Measurements from ENCODE around the gene ABCC3.

- peak; percentile 90 to 96 (median 92) for TF ChIP-seq CTCF (IDR thresholded peaks at IDR 0.05 in 2 of 3, conservative IDR thresholded peaks at IDR 0.05 in 1 of 3; ENCODE audit: borderline replicate concordance in 1 of 3, insufficient read depth in 1 of 3, low read depth in 2 of 3, low read length in 2 of 3)
- peak; percentile 70; the same call in 1 of the 2 replicates for TF ChIP-seq ZFX (IDR thresholded peaks at IDR 0.05)
- TF ChIP-seq POLR2A (IDR thresholded peaks at IDR 0.05; ENCODE audit: borderline replicate concordance, extremely low read depth, insufficient read depth, insufficient read length), result no peak
- no peak for TF ChIP-seq SP1 (IDR thresholded peaks at IDR 0.05; ENCODE audit: low read depth)
- TF ChIP-seq YY1 (IDR thresholded peaks at IDR 0.05; ENCODE audit: extremely low read depth, insufficient replicate concordance, low read depth, low read length), result no peak
- TF ChIP-seq POLR2AphosphoS5 (IDR thresholded peaks at IDR 0.05; ENCODE audit: low read depth, low read length), result no peak
- no peak for TF ChIP-seq MAX (IDR thresholded peaks at IDR 0.05)
- TF ChIP-seq SRF (IDR thresholded peaks at IDR 0.05; ENCODE audit: low read depth), result no peak
- no peak for TF ChIP-seq ZBTB33 (IDR thresholded peaks at IDR 0.05; ENCODE audit: extremely low read depth, insufficient replicate concordance, low read length)
- TF ChIP-seq JUND (IDR thresholded peaks at IDR 0.05), result no peak
- no peak for TF ChIP-seq CEBPB (IDR thresholded peaks at IDR 0.05; ENCODE audit: low read depth)
- TF ChIP-seq REST (IDR thresholded peaks at IDR 0.05; ENCODE audit: low read depth), result no peak
- TF ChIP-seq ELF1 (IDR thresholded peaks at IDR 0.05; ENCODE audit: borderline replicate concordance, low read depth), result no peak
Observed at GRCh38 chr17:50626037-50626574, 8.6 kb upstream of the ABCC3 start.
